SK-N-SH (cell line): Measurements from ENCODE around the gene RPL26.

ENCODE experiments used
- CTCF ChIP-seq: fragments of 200-600 bp; sonication (generic); IDR thresholded peaks from 2 replicates; pipeline ENCODE4 v1.6.1; 2017; ENCODE audit warnings: antibody characterized with exemption, mild to moderate bottlenecking, moderate library complexity
- EP300 ChIP-seq, 2 experiments: IDR thresholded peaks; 2 replicates each; pipeline versions ENCODE4 v1.4.0 to v1.6.1; 2012; ENCODE audit warnings: borderline replicate concordance in 1 of 2, low read depth in 1 of 2, low read length in 1 of 2
- MAX ChIP-seq: IDR thresholded peaks from 2 replicates; pipeline ENCODE4 v1.4.0; 2012; ENCODE audit warnings: low read depth
- NFIC ChIP-seq: IDR thresholded peaks from 2 replicates; pipeline ENCODE4 v1.4.0; 2012; ENCODE audit warnings: borderline replicate concordance
- PBX3 ChIP-seq: IDR thresholded peaks from 2 replicates; pipeline ENCODE4; 2012
- POLR2AphosphoS5 ChIP-seq: IDR thresholded peaks from 2 replicates; pipeline ENCODE4 v1.6.1; 2012; ENCODE audit warnings: low read depth, low read length
- RAD21 ChIP-seq: IDR thresholded peaks from 2 replicates; pipeline ENCODE4 v1.6.1; 2012; ENCODE audit warnings: mild to moderate bottlenecking, low read length
- SMC3 ChIP-seq: IDR thresholded peaks from 2 replicates; pipeline ENCODE4 v1.6.1; 2012; ENCODE audit warnings: low read depth, low read length, improper control_type of control experiment
- TAF1 ChIP-seq: IDR thresholded peaks from 2 replicates; pipeline ENCODE4 v1.6.1; 2012; ENCODE audit warnings: low read depth, mild to moderate bottlenecking, low read length, moderate library complexity, borderline replicate concordance
- YY1 ChIP-seq: IDR thresholded peaks from 2 replicates; pipeline ENCODE4 v1.4.0; 2012; ENCODE audit warnings: low read depth, mild to moderate bottlenecking
- TF ChIP-seq, protein P1 (sequence below): IDR thresholded peaks from 2 replicates; pipeline ENCODE4 v1.6.1; 2012; ENCODE audit warnings: mild to moderate bottlenecking, low read depth, low read length, moderate library complexity
- TF ChIP-seq, protein P2 (sequence below): IDR thresholded peaks from 2 replicates; pipeline ENCODE4 v1.4.0; 2012; ENCODE audit warnings: low read depth, borderline replicate concordance
- TF ChIP-seq, protein P3 (sequence below): fragments of 150-350 bp; IDR thresholded peaks from 2 replicates; pipeline ENCODE4 v1.6.1; 2017; ENCODE audit warnings: antibody characterized with exemption, low read length, low read depth, borderline replicate concordance

GRCh38 chr17:8417806-8418205, 34.8 kb upstream of the RPL26 start:
- TF ChIP-seq, protein P1, sequence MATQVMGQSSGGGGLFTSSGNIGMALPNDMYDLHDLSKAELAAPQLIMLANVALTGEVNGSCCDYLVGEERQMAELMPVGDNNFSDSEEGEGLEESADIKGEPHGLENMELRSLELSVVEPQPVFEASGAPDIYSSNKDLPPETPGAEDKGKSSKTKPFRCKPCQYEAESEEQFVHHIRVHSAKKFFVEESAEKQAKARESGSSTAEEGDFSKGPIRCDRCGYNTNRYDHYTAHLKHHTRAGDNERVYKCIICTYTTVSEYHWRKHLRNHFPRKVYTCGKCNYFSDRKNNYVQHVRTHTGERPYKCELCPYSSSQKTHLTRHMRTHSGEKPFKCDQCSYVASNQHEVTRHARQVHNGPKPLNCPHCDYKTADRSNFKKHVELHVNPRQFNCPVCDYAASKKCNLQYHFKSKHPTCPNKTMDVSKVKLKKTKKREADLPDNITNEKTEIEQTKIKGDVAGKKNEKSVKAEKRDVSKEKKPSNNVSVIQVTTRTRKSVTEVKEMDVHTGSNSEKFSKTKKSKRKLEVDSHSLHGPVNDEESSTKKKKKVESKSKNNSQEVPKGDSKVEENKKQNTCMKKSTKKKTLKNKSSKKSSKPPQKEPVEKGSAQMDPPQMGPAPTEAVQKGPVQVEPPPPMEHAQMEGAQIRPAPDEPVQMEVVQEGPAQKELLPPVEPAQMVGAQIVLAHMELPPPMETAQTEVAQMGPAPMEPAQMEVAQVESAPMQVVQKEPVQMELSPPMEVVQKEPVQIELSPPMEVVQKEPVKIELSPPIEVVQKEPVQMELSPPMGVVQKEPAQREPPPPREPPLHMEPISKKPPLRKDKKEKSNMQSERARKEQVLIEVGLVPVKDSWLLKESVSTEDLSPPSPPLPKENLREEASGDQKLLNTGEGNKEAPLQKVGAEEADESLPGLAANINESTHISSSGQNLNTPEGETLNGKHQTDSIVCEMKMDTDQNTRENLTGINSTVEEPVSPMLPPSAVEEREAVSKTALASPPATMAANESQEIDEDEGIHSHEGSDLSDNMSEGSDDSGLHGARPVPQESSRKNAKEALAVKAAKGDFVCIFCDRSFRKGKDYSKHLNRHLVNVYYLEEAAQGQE: no peak
- TF ChIP-seq CTCF (no peak), EP300 (IDR thresholded peaks at IDR 0.05; ENCODE audit: borderline replicate concordance in 1 of 2, low read depth in 1 of 2, low read length in 1 of 2) (no peak), MAX (no peak), TAF1 (no peak), SMC3 (no peak), RAD21 (no peak), NFIC (no peak), POLR2AphosphoS5 (no peak), PBX3 (no peak), YY1 (no peak)
- TF ChIP-seq, protein P2, sequence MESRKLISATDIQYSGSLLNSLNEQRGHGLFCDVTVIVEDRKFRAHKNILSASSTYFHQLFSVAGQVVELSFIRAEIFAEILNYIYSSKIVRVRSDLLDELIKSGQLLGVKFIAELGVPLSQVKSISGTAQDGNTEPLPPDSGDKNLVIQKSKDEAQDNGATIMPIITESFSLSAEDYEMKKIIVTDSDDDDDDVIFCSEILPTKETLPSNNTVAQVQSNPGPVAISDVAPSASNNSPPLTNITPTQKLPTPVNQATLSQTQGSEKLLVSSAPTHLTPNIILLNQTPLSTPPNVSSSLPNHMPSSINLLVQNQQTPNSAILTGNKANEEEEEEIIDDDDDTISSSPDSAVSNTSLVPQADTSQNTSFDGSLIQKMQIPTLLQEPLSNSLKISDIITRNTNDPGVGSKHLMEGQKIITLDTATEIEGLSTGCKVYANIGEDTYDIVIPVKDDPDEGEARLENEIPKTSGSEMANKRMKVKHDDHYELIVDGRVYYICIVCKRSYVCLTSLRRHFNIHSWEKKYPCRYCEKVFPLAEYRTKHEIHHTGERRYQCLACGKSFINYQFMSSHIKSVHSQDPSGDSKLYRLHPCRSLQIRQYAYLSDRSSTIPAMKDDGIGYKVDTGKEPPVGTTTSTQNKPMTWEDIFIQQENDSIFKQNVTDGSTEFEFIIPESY: no peak
- TF ChIP-seq, protein P3, sequence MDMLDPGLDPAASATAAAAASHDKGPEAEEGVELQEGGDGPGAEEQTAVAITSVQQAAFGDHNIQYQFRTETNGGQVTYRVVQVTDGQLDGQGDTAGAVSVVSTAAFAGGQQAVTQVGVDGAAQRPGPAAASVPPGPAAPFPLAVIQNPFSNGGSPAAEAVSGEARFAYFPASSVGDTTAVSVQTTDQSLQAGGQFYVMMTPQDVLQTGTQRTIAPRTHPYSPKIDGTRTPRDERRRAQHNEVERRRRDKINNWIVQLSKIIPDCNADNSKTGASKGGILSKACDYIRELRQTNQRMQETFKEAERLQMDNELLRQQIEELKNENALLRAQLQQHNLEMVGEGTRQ: no peak
